ENCODE results near the gene ZFP14. TPM values are rescaled to one million over a fixed set of nuclear protein-coding genes. Genes with fewer than 3 reads are reported as not detected.
A peak's percentile ranks its signal among the peaks of the same experiment; 100 is the strongest.
"Not testable (repeated sequence)": the region's sequence is repeated elsewhere in the genome, so short reads cannot be mapped to it uniquely, and the experiment has no call there.

Gene ZFP14
- total RNA-seq, 1 donor, result 4.3 TPM

GRCh38 chr19:36331353-36332228, 47.4 kb downstream of the ZFP14 start:
- H3K36me3 ChIP-seq (ENCODE audit: insufficient read depth, low read length), result peaks cover 8% of the 10 kb centered on the region
- no peaks in the 10 kb centered on the region for H3K27me3 ChIP-seq (ENCODE audit: insufficient read depth, low read length)
- H3K4me1 ChIP-seq (ENCODE audit: insufficient read depth, low read length), result peaks cover 4% of the 10 kb centered on the region
- peak; percentile 95 for DNase-seq (ENCODE audit: insufficient read length, low spot score, missing footprints)
- no peaks in the 10 kb centered on the region for H4K20me1 ChIP-seq (ENCODE audit: insufficient read depth, low read length)
- H2AFZ ChIP-seq (ENCODE audit: low read length), result peak overlapping the region; percentile 100
- peak overlapping the region; percentile 99 for H3K4me3 ChIP-seq (ENCODE audit: insufficient read depth, low read length)
- peaks cover 9% of the 10 kb centered on the region for H3K79me2 ChIP-seq (ENCODE audit: insufficient read depth, low read length)
- no peak for TF ChIP-seq CTCF (IDR thresholded peaks at IDR 0.05; ENCODE audit: extremely low read depth, low read depth, low read length)
- H3K4me2 ChIP-seq (ENCODE audit: insufficient read depth, low read length), result peak overlapping the region; percentile 99
- H3K9me3 ChIP-seq (ENCODE audit: low read depth, low read length), result no peaks in the 10 kb centered on the region
- peak overlapping the region; percentile 56 for H3K27ac ChIP-seq (ENCODE audit: low read depth, low read length)

- H4K20me1 ChIP-seq (ENCODE audit: insufficient read depth, low read length), result no peaks in the 10 kb centered on the region
- peaks cover 9% of the 10 kb centered on the region for H3K79me2 ChIP-seq (ENCODE audit: insufficient read depth, low read length)
- no peak for TF ChIP-seq CTCF (IDR thresholded peaks at IDR 0.05; ENCODE audit: extremely low read depth, low read depth, low read length)
- no peaks in the 10 kb centered on the region for H3K27me3 ChIP-seq (ENCODE audit: insufficient read depth, low read length)
- no peak for DNase-seq (ENCODE audit: insufficient read length, low spot score, missing footprints)
- no peaks in the 10 kb centered on the region for H3K9me3 ChIP-seq (ENCODE audit: low read depth, low read length)
- H2AFZ ChIP-seq (ENCODE audit: low read length), result no peak overlapping the region
- H3K36me3 ChIP-seq (ENCODE audit: insufficient read depth, low read length), result peaks cover 21% of the 10 kb centered on the region
- H3K4me1 ChIP-seq (ENCODE audit: insufficient read depth, low read length), result peaks cover 4% of the 10 kb centered on the region
- no peak overlapping the region for H3K27ac ChIP-seq (ENCODE audit: low read depth, low read length)
- no peak overlapping the region for H3K4me2 ChIP-seq (ENCODE audit: insufficient read depth, low read length)
- H3K4me3 ChIP-seq (ENCODE audit: insufficient read depth, low read length), result no peak overlapping the region
Observed at GRCh38 chr19:36330216-36330615, 48.8 kb downstream of the ZFP14 start.

GRCh38 chr19:36329534-36329933, 49.5 kb downstream of the ZFP14 start:
- H3K4me3 ChIP-seq (ENCODE audit: insufficient read depth, low read length); DNase-seq (ENCODE audit: insufficient read length, low spot score, missing footprints); H3K4me2 ChIP-seq (ENCODE audit: insufficient read depth, low read length); H4K20me1 ChIP-seq (ENCODE audit: insufficient read depth, low read length); H3K9me3 ChIP-seq (ENCODE audit: low read depth, low read length); H3K27me3 ChIP-seq (ENCODE audit: insufficient read depth, low read length); H3K4me1 ChIP-seq (ENCODE audit: insufficient read depth, low read length); H3K79me2 ChIP-seq (ENCODE audit: insufficient read depth, low read length); H3K27ac ChIP-seq (ENCODE audit: low read depth, low read length); H2AFZ ChIP-seq (ENCODE audit: low read length): not testable (repeated sequence)
- H3K36me3 ChIP-seq (ENCODE audit: insufficient read depth, low read length), result peaks cover 21% of the 10 kb centered on the region

GRCh38 chr19:36326649-36327048, 52.4 kb downstream of the ZFP14 start:
- not testable (repeated sequence) for H3K4me3 ChIP-seq (ENCODE audit: insufficient read depth, low read length); H2AFZ ChIP-seq (ENCODE audit: low read length); H3K4me1 ChIP-seq (ENCODE audit: insufficient read depth, low read length); H3K27me3 ChIP-seq (ENCODE audit: insufficient read depth, low read length); DNase-seq (ENCODE audit: insufficient read length, low spot score, missing footprints); H3K79me2 ChIP-seq (ENCODE audit: insufficient read depth, low read length); H3K27ac ChIP-seq (ENCODE audit: low read depth, low read length); H3K4me2 ChIP-seq (ENCODE audit: insufficient read depth, low read length); H4K20me1 ChIP-seq (ENCODE audit: insufficient read depth, low read length); H3K9me3 ChIP-seq (ENCODE audit: low read depth, low read length)
- H3K36me3 ChIP-seq (ENCODE audit: insufficient read depth, low read length), result peaks cover 21% of the 10 kb centered on the region

- H3K27ac ChIP-seq (ENCODE audit: low read depth, low read length); H3K9me3 ChIP-seq (ENCODE audit: low read depth, low read length); H3K4me1 ChIP-seq (ENCODE audit: insufficient read depth, low read length); H2AFZ ChIP-seq (ENCODE audit: low read length); H4K20me1 ChIP-seq (ENCODE audit: insufficient read depth, low read length); DNase-seq (ENCODE audit: insufficient read length, low spot score, missing footprints); H3K36me3 ChIP-seq (ENCODE audit: insufficient read depth, low read length); H3K27me3 ChIP-seq (ENCODE audit: insufficient read depth, low read length); H3K4me3 ChIP-seq (ENCODE audit: insufficient read depth, low read length); H3K4me2 ChIP-seq (ENCODE audit: insufficient read depth, low read length); H3K79me2 ChIP-seq (ENCODE audit: insufficient read depth, low read length): not testable (repeated sequence)
Observed at GRCh38 chr19:36315164-36315563, 63.8 kb downstream of the ZFP14 start.

GRCh38 chr19:36314053-36314452, 64.9 kb downstream of the ZFP14 start:
- H3K4me3 ChIP-seq (ENCODE audit: insufficient read depth, low read length); H3K27ac ChIP-seq (ENCODE audit: low read depth, low read length); H4K20me1 ChIP-seq (ENCODE audit: insufficient read depth, low read length); H3K4me2 ChIP-seq (ENCODE audit: insufficient read depth, low read length); H3K79me2 ChIP-seq (ENCODE audit: insufficient read depth, low read length); H3K4me1 ChIP-seq (ENCODE audit: insufficient read depth, low read length); H3K27me3 ChIP-seq (ENCODE audit: insufficient read depth, low read length); H3K9me3 ChIP-seq (ENCODE audit: low read depth, low read length); H2AFZ ChIP-seq (ENCODE audit: low read length); DNase-seq (ENCODE audit: insufficient read length, low spot score, missing footprints); H3K36me3 ChIP-seq (ENCODE audit: insufficient read depth, low read length): not testable (repeated sequence)

GRCh38 chr19:36311098-36311760, 67.8 kb downstream of the ZFP14 start:
- not testable (repeated sequence) for H3K79me2 ChIP-seq (ENCODE audit: insufficient read depth, low read length); H3K27me3 ChIP-seq (ENCODE audit: insufficient read depth, low read length); H3K4me3 ChIP-seq (ENCODE audit: insufficient read depth, low read length); DNase-seq (ENCODE audit: insufficient read length, low spot score, missing footprints); H2AFZ ChIP-seq (ENCODE audit: low read length); H3K4me2 ChIP-seq (ENCODE audit: insufficient read depth, low read length); H3K36me3 ChIP-seq (ENCODE audit: insufficient read depth, low read length); H3K27ac ChIP-seq (ENCODE audit: low read depth, low read length); H3K4me1 ChIP-seq (ENCODE audit: insufficient read depth, low read length); H4K20me1 ChIP-seq (ENCODE audit: insufficient read depth, low read length); H3K9me3 ChIP-seq (ENCODE audit: low read depth, low read length)

Measured in osteoblast (primary cell).